Neural cell (in vitro differentiated cells): ENCODE measurements around the gene RDH14. TPM values are rescaled to one million over a fixed set of nuclear protein-coding genes. Genes with fewer than 3 reads are reported as not detected.

ENCODE experiments used
- H2AFZ ChIP-seq: fragments of 200-600, 300-800 bp; sonication (generic), shearing (Covaris generic); 2 replicates; pipeline ENCODE4 v1.6.0; 2014; ENCODE audit warnings: low read depth, mild to moderate bottlenecking, antibody characterized with exemption, low read length, moderate library complexity
- H3F3A ChIP-seq: fragments of 200-600 bp; shearing (Covaris generic); 2 replicates; pipeline ENCODE4 v1.6.1; 2016; ENCODE audit warnings: mild to moderate bottlenecking, moderate library complexity, mixed read lengths, antibody characterized with exemption, low read length; ENCODE audit not compliant: insufficient read depth, poor library complexity, severe bottlenecking
- H3K27ac ChIP-seq: fragments of 200-600, 300-800 bp; sonication (generic), shearing (Covaris generic); 2 replicates; pipeline ENCODE4 v1.5.1; 2014; ENCODE audit warnings: mild to moderate bottlenecking, low read length, moderate library complexity
- H3K27me3 ChIP-seq: fragments of 300-800, 200-600 bp; sonication (generic), shearing (Covaris generic); 2 replicates; pipeline ENCODE4 v1.6.0; 2014; ENCODE audit warnings: mild to moderate bottlenecking, low read depth, low read length, moderate library complexity; ENCODE audit not compliant: insufficient read depth
- H3K36me3 ChIP-seq: fragments of 300-800, 200-600 bp; sonication (generic), shearing (Covaris generic); 2 replicates; pipeline ENCODE4 v1.5.1; 2014; ENCODE audit warnings: mild to moderate bottlenecking, antibody characterized with exemption, low read length, moderate library complexity; ENCODE audit not compliant: insufficient read depth
- H3K4me2 ChIP-seq: fragments of 300-800, 200-600 bp; sonication (generic), shearing (Covaris generic); 2 replicates; pipeline ENCODE4 v1.6.0; 2014; ENCODE audit warnings: mild to moderate bottlenecking, low read length
- H3K4me3 ChIP-seq: fragments of 300-800, 200-600 bp; sonication (generic), shearing (Covaris generic); 2 replicates; pipeline ENCODE4 v1.5.1; 2014; ENCODE audit warnings: mild to moderate bottlenecking, low read length, moderate library complexity
- H3K79me2 ChIP-seq: fragments of 200-600 bp; shearing (Covaris generic); replicated peaks from 2 replicates; pipeline ENCODE4 v1.6.0; 2014; ENCODE audit warnings: mild to moderate bottlenecking, low read length, moderate library complexity; ENCODE audit not compliant: insufficient read depth
- H3K9ac ChIP-seq: fragments of 300-800, 200-600 bp; sonication (generic), shearing (Covaris generic); 2 replicates; pipeline ENCODE4 v1.6.1; 2016; ENCODE audit warnings: mild to moderate bottlenecking, low read length, mixed read lengths
- H3K9me2 ChIP-seq: fragments of 200-600 bp; shearing (Covaris generic); 2 replicates; pipeline ENCODE4 v1.6.1; 2016; ENCODE audit warnings: mild to moderate bottlenecking, low read length, mixed read lengths; ENCODE audit not compliant: insufficient read depth
- H3K9me3 ChIP-seq: fragments of 200-600, 300-800 bp; sonication (generic), shearing (Covaris generic); 2 replicates; pipeline ENCODE4 v1.6.1; 2016; ENCODE audit warnings: mild to moderate bottlenecking, mixed run types, low read length, moderate library complexity, mixed read lengths
- H4K20me1 ChIP-seq: fragments of 200-600 bp; shearing (Covaris generic); 2 replicates; pipeline ENCODE4 v1.6.1; 2016; ENCODE audit warnings: mild to moderate bottlenecking, mixed run types; ENCODE audit not compliant: insufficient read depth
- EP300 ChIP-seq: fragments of 450-650 bp; conservative IDR thresholded peaks from 2 replicates; pipeline ENCODE4 v1.6.1; 2014; ENCODE audit warnings: antibody characterized with exemption, mild to moderate bottlenecking, moderate library complexity; ENCODE audit not compliant: poor library complexity, severe bottlenecking
- EZH2 ChIP-seq: fragments of 200-600, 300-800 bp; shearing (Covaris generic), sonication (generic); IDR thresholded peaks from 2 replicates; pipeline ENCODE4 v1.6.1; 2014; ENCODE audit warnings: antibody characterized with exemption, low read length, borderline replicate concordance, mild to moderate bottlenecking; ENCODE audit not compliant: insufficient read depth, poor library complexity, severe bottlenecking
- MXI1 ChIP-seq: fragments of 450-650 bp; conservative IDR thresholded peaks from 2 replicates; pipeline ENCODE4 v1.6.1; 2014; ENCODE audit warnings: antibody characterized with exemption, mild to moderate bottlenecking; ENCODE audit not compliant: poor library complexity, severe bottlenecking
- POLR2AphosphoS5 ChIP-seq: IDR thresholded peaks from 2 replicates; pipeline ENCODE4 v1.6.1; 2012
- RAD21 ChIP-seq: fragments of 450-650 bp; conservative IDR thresholded peaks from 2 replicates; pipeline ENCODE4 v1.6.1; 2014; ENCODE audit warnings: antibody characterized with exemption, mild to moderate bottlenecking, moderate library complexity
- SMC3 ChIP-seq: fragments of 450-650 bp; conservative IDR thresholded peaks from 2 replicates; pipeline ENCODE4 v1.6.1; 2014; ENCODE audit warnings: antibody characterized with exemption, mild to moderate bottlenecking, moderate library complexity; ENCODE audit not compliant: poor library complexity
- TAF1 ChIP-seq: IDR thresholded peaks from 2 replicates; pipeline ENCODE4 v1.6.1; 2012; ENCODE audit warnings: low read depth
- polyA plus RNA-seq: library from polyadenylated mRNA; depleted of rRNA; stranded (reverse); fragments of >200 nt; gene quantifications from 2 replicates; pipeline ENCODE4 v1.2.3, GENCODE V29; 2014
- TF ChIP-seq, protein P1 (sequence below): fragments of 450-650 bp; IDR thresholded peaks from 2 replicates; pipeline ENCODE4 v1.5.1; 2014; ENCODE audit warnings: antibody characterized with exemption, mild to moderate bottlenecking, moderate library complexity; ENCODE audit not compliant: poor library complexity, severe bottlenecking
- TF ChIP-seq, protein P2 (sequence below): IDR thresholded peaks from 2 replicates; pipeline ENCODE4 v1.6.1; 2012; ENCODE audit warnings: borderline replicate concordance

The RDH14 gene
- polyA plus RNA-seq, 1 donor from 2014 or later = 29.4 TPM

DNA sequence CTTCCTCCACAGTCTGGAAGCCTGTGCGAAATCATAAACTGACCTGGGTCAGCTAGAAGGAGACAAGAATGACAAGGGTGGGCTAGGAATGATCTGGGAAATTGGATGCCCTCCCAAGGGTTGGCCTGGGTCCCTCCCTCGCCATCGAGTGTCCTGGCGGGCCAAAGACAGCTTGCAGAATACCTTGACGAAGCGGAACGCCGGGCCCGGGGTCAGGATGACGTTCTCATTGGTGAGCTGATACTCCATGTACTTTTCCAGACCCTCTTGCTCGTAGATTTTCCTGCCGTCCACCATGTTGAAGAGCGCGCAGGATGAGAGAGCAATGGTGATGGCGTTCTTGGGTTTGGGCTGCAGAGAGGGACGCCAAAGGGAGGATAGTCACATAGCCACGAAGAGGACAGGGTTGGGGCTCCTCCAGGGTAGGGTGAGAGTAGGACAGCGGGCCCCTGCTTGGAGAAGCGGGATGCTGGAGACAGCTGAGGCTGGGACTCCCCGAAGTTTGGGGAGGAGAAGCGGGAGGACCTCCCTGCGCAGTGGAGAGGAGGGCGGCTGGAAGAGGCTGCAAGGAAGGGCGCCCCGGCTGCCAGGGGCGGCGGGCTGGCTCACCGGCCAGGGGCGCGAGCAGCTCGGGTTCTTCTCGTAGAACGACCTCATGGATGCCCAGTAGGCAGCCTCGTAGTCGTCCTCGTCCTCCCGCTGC, 23.6 kb upstream of the RDH14 start:
- H3K9me3 ChIP-seq = no peaks in the 10 kb centered on the region
- TF ChIP-seq MXI1 (no peak), EZH2 (no peak), TAF1 (no peak), POLR2AphosphoS5 (no peak), SMC3 (no peak), EP300 (no peak), RAD21 (no peak)
- TF ChIP-seq, protein P1, sequence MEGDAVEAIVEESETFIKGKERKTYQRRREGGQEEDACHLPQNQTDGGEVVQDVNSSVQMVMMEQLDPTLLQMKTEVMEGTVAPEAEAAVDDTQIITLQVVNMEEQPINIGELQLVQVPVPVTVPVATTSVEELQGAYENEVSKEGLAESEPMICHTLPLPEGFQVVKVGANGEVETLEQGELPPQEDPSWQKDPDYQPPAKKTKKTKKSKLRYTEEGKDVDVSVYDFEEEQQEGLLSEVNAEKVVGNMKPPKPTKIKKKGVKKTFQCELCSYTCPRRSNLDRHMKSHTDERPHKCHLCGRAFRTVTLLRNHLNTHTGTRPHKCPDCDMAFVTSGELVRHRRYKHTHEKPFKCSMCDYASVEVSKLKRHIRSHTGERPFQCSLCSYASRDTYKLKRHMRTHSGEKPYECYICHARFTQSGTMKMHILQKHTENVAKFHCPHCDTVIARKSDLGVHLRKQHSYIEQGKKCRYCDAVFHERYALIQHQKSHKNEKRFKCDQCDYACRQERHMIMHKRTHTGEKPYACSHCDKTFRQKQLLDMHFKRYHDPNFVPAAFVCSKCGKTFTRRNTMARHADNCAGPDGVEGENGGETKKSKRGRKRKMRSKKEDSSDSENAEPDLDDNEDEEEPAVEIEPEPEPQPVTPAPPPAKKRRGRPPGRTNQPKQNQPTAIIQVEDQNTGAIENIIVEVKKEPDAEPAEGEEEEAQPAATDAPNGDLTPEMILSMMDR = no peak
- TF ChIP-seq, protein P2, sequence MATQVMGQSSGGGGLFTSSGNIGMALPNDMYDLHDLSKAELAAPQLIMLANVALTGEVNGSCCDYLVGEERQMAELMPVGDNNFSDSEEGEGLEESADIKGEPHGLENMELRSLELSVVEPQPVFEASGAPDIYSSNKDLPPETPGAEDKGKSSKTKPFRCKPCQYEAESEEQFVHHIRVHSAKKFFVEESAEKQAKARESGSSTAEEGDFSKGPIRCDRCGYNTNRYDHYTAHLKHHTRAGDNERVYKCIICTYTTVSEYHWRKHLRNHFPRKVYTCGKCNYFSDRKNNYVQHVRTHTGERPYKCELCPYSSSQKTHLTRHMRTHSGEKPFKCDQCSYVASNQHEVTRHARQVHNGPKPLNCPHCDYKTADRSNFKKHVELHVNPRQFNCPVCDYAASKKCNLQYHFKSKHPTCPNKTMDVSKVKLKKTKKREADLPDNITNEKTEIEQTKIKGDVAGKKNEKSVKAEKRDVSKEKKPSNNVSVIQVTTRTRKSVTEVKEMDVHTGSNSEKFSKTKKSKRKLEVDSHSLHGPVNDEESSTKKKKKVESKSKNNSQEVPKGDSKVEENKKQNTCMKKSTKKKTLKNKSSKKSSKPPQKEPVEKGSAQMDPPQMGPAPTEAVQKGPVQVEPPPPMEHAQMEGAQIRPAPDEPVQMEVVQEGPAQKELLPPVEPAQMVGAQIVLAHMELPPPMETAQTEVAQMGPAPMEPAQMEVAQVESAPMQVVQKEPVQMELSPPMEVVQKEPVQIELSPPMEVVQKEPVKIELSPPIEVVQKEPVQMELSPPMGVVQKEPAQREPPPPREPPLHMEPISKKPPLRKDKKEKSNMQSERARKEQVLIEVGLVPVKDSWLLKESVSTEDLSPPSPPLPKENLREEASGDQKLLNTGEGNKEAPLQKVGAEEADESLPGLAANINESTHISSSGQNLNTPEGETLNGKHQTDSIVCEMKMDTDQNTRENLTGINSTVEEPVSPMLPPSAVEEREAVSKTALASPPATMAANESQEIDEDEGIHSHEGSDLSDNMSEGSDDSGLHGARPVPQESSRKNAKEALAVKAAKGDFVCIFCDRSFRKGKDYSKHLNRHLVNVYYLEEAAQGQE = no peak
- H3K9me2 ChIP-seq = no peaks in the 10 kb centered on the region
- no peaks in the 10 kb centered on the region for H3K36me3 ChIP-seq
- no peak overlapping the region for H3K27ac ChIP-seq
- H3K9ac ChIP-seq = no peak overlapping the region
- H3K4me2 ChIP-seq = no peak overlapping the region
- H4K20me1 ChIP-seq = no peaks in the 10 kb centered on the region
- no peaks in the 10 kb centered on the region for H3K79me2 ChIP-seq
- no peaks in the 10 kb centered on the region for H3F3A ChIP-seq
- H3K4me3 ChIP-seq = no peak overlapping the region
- no peaks in the 10 kb centered on the region for H3K27me3 ChIP-seq
- no peak overlapping the region for H2AFZ ChIP-seq

DNA sequence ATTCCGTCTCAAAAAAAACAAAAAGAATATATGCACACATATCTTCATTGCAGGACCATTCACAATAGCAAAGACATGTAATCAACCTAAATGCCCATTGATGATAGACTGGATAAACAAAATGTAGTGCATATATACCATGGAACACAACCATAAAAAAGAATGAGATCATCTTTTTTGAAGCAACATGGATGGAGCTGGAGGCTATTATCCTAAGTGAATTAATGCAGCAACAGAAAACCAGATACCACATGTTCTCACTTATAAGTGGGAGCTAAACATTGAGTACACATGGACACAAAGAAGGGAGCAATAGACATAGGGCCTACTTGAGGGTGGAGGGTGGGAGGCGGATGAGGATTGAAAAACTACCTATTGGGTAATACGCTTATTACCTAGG, 20.2 kb upstream of the RDH14 start:
- H2AFZ ChIP-seq = no peak overlapping the region
- H3K27me3 ChIP-seq = no peaks in the 10 kb centered on the region
- H3K4me3 ChIP-seq = no peak overlapping the region
- no peak overlapping the region for H3K27ac ChIP-seq
- no peaks in the 10 kb centered on the region for H3F3A ChIP-seq
- no peaks in the 10 kb centered on the region for H3K36me3 ChIP-seq
- no peaks in the 10 kb centered on the region for H3K9me2 ChIP-seq
- H3K9me3 ChIP-seq = no peaks in the 10 kb centered on the region
- H4K20me1 ChIP-seq = no peaks in the 10 kb centered on the region
- no peak overlapping the region for H3K4me2 ChIP-seq
- TF ChIP-seq, protein P1 = no peak
- TF ChIP-seq, protein P2 = no peak
- no peaks in the 10 kb centered on the region for H3K79me2 ChIP-seq
- H3K9ac ChIP-seq = no peak overlapping the region
